GM21367 (cell line): ENCODE measurements around the gene ARHGAP26.
"Not testable (repeated sequence)": the region's sequence is repeated elsewhere in the genome, so short reads cannot be mapped to it uniquely, and the experiment has no call there.

Source experiments
- ATAC-seq: cut with Tn5 transposase; IDR thresholded peaks from one replicate; pipeline ENCODE4 v1.9.1; 2021; ENCODE audit not compliant: unreplicated experiment

The ARHGAP26 gene

DNA sequence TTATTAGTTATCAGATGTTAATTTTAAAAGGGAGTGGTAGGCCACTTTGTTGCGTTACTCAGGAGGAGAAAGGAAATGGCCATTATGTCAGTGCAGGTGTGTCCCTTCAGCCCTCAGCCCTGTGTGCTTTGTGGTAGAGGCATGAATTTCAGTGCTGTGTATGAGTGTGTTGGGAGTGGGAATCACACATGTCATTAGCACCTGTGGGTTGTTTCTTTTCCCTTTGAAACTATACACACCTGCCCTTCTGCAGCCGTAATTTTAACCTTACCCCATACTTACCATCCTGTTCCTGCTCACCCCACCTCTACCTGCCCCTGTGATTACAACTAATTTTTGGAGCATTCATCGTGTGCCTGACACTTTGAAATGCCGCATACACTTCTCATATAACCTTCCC lies 156.4 kb downstream of the ARHGAP26 start:
- ATAC-seq: no peak

DNA sequence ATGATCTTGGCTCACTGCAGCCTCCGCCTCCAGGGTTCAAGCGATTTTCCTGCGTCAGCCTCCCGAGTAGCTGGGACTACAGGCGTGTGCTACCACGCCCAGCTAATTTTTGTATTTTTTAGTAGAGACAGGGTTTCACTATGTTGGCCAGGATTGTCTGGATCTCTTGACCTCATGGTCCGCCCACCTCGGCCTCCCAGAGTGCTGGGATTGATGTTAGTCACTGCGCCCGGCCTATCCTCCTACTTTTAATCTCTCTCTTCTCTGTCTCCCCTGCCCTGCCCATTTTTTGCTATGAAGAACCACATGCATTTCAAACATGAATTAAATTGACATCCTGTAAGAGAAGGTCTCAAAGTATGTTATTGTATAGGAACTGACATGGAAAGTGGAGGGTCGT lies 158.8 kb downstream of the ARHGAP26 start:
- ATAC-seq: not testable (repeated sequence)

DNA sequence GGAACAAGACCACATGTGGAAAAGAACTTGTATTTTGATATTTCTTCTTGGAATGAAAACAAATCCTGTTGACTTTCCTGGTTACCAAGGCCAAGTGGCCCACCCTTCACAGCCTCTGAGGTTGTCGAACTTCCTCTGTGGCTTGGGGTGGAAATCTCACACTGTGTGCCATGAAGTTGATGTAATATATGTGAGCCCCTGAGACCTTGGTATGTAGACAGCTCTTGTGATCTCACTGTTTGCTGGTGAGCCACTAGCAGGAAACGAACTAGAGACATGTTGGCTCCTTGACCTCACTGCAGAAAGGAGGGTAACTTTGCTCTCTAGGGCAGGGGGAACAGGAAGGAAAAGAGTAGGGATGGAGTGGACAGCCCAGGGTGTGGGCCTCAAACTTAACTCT lies 159.4 kb downstream of the ARHGAP26 start:
- no peak for ATAC-seq

DNA sequence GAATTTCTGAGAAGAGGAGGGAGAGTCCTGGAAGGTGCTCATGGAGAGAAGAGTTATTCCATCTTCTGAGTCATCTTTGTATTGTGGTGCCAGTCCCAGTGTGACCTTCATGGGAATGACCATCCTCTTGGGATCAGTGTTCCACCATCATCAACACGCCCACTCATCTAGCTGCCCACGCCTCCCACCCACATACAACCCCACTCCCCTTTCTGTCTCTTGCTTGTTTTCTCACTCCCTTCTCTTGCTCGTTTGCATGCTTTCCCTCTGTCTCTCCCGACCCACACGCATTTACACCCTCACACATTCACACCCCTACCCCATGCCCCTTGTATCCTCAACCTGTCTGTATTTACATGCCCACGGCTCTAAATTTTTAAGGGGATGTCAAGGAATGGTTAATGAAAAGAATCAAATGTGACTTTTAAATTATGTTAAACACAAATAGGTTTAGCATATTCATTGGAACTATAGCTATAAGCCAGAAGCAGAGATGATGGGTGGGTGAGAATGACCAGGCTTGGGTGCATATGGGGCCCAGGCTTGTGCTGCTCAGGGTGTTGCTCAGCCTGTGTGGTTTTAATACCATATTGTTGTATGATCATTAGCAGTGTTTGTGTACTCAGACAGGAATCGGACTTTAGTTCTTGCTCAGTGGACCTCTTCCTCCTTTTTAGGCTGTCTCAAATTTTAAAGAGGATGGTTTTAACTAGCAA lies 160.4 kb downstream of the ARHGAP26 start:
- ATAC-seq: no peak

DNA sequence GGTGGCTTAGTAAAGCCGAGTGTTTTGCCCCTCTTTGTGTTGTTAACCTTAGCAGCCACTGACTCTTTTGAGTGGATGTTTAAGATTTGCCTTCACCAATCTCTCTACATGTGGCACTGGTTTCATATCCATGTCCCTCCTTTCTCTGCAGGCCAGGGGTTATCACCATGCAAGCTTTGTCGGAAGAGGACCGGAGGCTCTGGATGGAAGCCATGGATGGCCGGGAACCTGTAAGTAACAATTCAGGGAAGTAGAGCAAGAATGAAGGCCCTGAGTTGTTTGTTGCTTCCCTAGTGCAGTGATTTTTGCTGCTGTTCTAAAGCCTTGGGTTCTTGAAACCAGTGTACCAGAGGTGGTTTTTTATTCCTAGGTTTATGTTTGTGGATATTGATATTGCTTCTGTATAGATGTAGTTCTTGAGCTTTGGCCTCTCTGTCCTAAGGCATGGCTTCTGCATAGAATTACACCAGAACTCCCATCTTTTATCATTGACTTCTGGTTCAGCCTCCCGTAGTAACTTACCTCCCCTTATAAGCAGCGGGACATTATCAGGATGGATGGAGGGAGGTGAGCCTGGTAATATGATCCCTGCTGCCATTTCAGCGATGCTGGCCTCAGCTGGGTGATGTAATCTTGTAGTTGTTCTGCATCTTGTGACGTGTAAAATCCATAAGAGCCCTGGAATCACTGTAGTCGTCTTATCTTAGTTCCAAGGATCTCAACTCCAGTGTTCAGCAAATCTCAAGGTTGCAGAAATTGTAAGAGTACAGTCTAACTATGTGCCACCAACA lies 161.9 kb downstream of the ARHGAP26 start:
- no peak for ATAC-seq

DNA sequence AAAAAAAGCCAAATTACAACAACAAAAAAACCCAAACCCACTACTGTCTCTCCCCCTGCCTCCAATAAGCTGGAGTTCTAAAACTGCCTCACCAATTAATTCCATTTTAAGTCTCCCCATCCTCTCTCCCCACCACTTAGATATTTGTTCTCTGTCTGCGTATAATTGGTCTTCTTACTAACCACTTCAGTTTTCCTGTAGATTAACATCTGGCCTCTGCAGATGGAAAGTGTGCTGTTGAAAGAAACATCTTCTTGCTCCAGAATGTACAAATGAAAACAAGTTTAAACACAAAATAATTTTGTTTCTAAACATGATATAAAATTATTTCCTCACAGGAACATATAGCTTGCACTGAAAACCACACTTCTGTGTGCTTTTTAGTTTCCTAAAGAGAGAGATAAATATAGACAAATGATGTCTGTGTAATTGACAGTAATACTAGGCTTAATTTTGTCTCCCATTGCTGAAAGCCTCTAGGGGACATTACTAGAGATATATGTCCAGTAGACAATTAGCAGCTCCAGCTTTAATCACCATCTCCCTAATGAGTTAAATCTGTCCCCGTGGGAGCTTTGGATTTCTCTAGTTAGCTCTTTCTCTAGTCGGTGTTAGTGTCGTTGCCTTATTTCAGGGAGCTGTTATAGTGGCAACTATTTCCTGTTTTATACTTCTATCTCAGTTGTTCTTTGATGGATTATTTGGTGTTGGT lies 164.0 kb downstream of the ARHGAP26 start:
- no peak for ATAC-seq

DNA sequence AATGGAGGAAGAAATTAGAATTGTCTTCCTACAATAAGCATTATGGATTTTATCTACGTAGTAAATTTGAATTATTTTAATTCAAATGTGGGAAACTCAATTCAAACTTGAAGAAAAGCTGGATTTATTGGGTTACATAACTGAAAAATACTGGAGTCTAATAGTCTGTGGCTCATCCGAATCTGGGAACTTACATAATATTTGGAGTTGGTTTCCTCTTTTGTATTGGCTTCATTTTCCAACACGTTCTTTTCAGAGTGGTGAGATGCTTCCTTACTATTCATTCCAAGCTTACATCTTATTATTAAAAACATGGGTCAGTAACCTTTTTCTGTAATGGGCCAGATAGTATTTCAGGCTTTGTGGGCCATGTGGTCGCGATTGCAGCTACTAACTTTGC lies 164.8 kb downstream of the ARHGAP26 start:
- no peak for ATAC-seq

DNA sequence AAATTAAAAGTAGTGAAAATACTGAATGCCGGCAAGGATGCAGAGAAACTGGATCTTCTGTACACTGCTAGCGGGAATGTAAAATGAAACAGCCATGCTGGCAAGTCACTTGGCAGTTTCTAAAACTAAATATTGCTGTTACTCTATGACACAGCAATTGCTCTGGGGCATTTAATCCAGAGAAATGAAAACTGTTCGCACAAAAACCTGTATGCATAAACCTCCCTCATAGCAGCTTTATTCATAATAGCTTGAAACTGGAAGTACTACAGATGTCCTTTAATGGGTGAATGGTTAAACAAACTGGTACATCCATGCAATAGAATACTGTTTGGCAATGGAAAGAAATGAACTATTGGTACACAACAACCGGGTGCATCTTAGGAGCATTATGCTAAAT lies 167.2 kb downstream of the ARHGAP26 start:
- ATAC-seq: no peak

DNA sequence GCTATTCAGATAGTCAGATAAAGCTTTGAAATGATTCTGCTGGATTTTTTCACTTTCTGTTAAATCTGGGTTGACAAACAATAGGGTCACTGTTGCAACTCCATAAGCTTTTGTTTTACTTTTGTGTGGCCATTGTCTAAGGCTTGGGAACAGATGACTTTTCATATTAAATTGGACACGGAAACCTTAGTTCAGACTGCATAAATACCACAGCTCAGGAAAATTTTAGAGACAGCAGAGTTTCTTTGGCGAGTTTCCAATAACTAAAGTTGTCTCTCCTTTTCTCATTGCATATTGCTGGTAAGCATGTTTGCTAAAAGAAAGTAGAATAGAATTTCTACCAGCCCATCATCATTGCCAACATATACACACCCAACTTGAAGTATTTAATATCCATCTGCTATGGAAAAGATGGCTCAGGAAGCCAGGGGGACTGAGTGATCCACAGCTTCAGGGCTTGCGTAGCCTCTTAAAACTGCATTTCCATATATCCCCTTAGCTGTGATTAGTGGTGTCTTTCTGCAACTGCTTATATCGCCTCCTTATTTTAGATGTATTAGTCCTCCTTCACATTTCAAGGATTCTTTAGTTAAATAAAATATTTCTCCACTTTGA lies 168.2 kb downstream of the ARHGAP26 start:
- ATAC-seq: no peak

DNA sequence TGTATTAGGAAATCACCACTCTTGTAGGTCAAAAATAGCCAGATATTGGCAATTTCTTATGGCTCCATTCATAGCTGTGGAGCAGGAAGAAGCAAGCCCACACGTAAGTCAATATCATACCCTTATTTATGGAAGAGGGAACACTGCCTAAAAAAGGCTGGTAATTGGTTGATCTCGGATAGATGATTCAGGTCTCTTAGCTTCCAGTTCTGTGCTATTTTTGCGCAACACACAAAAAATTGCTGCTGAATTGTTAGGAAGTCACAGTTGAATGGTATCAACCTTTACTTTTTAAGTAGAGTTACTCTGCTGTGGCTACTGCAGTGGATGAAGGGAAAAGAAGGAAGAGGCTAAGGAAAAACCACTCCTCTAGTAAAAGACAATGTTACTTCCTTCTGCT lies 168.8 kb downstream of the ARHGAP26 start:
- no peak for ATAC-seq

DNA sequence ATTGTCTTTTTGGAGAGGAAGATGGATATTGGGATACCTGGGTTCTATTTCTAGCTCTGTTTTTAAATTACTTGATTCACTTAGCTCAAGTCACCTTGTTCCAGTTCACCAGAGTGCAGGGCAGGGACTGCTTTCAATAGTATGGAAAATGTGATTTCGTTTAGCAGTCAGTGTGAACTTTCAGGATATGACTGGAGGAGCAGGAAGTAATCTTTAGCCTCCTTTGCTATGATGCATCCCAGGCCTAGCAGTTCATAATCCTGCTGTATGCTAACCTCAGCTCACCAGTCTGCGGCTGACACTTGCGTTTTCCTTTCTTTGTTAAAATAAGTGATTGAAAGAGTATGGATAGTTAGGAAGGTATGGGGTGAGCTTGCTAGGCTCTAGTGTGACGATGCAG lies 169.7 kb downstream of the ARHGAP26 start:
- ATAC-seq: no peak

DNA sequence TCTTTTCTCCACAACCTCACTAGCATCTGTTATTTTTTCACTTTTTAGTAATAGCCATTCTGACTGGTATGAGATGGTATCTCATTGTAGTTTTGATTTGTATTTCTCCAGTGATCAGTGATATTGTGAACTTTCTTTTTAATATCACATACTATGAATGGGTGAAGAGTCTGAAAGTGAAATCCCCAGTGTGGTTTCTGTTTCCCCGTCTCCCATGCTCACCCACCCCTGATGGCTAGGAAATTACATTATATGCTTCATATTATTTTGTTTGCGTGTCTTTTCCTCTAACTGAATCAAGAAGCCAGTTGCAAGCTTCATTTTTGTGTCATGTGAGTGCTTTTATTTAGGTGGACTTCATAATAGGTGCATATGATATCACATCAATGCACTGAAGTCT lies 171.1 kb downstream of the ARHGAP26 start:
- no peak for ATAC-seq

DNA sequence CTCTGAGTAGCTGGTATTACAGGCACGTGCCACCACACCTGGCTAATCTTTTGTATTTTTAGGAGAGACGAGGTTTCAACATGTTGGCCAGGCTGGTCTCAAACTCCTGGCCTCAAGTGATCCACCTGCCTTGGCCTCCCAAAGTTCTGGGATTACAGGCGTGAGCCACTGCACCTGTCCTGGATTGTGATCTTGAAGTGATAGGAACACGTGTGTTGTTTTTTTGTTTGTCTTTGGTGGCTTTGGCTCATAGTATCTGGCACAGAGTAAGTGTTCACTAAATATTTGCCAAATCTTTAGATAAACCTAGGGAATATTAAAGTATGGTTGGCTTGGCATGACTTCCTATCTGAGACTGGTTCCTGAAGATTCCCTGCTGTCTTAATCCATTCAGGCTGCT lies 172.7 kb downstream of the ARHGAP26 start:
- ATAC-seq: no peak

DNA sequence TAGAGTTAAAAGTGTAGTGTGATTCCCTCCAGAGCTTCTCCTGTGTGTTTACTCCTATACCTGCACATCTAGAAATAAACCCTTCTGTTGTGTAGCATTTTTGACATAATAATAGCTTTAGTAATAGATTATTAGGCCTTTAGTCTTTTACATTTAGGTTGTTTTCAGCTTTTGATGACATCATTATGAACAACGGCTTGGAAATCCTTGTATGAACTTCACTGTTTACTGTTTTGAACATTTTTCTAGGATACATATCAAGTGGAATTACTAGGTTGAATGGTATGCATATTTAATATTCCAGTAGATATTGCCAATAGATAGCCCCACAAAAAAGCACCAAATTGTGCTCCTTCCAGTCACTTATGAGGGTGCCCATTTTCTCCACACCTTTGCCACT lies 174.0 kb downstream of the ARHGAP26 start:
- ATAC-seq: no peak

DNA sequence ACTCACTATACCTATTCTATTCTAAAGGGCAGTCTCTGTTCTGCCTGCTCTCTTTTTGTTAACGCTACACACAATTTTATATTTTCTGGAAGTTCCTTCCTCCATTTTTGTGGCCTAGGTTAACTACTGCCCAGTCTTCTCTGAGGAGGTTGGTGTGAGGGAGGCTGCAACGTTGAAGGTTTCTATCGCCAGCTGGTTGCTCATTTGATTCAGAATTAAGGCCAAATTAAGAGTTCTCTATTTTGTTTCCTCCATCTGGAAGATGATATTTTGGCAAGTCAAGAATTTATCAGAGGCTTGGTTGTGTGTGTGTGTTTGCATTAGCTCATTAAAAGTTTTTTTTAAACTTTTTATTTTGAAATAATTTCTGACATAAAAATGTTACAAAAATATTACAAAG lies 175.1 kb downstream of the ARHGAP26 start:
- no peak for ATAC-seq

DNA sequence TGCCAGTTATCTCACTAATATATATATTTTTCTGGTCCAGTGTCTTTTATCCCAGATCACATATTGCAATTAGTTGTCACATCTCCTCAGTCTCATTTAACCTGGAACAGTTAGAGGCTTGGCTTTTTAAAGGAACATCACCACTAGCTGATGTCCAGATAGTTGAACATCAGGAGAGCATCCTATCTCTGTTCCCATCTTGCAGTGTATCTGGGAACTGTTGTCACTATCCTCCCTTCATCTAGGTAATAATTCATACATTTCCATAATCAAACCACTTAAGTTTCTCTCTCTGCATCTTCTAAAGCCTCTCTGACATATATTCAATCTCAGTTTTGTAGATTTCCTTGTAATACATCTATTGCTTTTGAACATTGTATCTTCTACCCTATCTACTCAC lies 175.7 kb downstream of the ARHGAP26 start:
- no peak for ATAC-seq

DNA sequence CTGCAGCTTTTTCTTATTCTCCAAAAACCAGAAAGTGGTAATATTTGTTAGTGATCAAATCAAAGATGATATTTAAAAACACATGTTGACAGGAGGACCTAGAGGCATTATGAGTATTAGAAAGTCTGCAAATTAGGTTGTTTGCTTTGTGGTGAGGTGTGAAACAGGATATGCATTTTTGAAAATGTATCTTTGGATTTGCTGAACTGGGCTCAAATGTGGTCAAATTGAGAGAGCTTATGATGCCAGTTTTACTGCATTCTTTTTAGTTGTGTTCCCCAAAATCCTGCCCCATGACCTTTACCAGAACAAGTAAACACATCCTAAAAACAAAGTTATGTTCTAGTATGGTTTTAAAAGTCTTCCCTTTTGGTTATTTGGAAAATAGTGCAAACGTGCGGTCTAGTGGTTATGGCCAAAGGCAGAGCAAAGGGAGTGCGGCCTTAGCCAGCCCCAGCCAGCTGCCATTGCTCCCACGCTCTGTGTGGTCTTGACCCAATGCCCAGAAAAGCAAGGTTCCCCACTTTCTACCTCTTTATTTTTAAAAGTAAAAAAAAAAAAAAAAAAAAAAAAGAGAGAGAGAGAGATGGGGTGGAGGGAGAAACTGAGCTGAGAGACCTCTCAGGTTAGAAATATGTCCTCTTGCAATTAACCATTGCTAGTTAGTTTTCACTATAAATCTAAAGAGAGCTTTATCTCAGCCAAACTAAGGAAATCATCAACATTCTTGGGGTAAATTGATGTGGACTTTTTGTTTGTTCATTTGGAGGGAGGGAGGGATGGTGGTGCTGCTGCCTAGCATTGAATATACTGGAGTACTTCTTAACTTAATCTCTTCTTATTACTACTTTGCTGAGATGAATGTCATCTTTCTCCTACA lies 176.6 kb downstream of the ARHGAP26 start:
- ATAC-seq: no peak

DNA sequence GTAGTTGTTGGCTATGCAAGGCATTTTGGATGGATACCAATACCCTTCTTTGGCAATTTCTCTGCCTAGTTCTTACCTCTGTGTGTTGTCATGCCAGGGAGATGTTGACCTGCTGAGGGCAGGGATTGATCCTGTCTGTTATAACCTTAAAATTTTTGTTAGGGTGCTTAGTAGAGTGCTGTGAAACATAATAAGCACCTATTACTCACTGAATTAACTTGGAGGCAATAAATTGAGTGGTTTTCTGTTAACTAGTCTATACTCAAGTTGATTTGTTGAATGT lies 177.2 kb downstream of the ARHGAP26 start:
- no peak for ATAC-seq

DNA sequence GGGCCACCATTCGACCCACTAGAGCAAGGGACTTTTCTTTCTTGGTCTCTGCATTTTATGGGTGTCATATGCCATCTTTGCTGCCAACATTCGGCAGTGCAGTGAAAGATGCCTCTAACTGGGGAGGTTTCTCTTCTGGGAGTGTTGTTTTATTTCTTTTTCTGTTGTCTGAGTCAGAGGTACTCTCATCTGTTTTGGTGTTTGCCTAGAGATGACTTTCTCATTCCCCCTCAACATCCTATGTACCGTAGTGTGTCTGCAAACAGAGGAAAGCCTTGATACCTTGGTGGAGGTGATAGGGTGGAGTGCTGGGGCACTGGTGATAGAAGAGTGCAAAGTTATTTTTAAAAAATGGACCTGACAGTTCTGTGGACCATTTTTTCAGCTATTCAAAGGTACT lies 182.1 kb downstream of the ARHGAP26 start:
- ATAC-seq: no peak

DNA sequence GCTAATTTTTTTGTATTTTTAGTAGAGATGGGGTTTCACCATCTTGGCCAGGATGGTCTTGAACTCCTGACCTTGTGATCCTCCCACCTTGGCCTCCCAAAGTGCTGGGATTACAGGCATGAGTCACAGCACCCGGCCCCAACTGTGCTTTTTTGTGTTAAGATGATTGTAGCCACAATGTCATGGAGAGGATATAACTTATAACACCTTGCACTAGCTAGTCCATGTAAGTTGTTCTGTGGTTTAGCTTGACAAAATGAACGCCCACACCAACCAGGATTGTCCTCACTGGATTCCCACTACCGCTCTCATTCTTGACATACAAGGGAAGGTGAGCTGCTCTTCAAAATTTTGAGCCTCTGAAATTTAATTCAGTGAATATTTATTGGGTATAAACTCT lies 182.7 kb downstream of the ARHGAP26 start:
- ATAC-seq: not testable (repeated sequence)

DNA sequence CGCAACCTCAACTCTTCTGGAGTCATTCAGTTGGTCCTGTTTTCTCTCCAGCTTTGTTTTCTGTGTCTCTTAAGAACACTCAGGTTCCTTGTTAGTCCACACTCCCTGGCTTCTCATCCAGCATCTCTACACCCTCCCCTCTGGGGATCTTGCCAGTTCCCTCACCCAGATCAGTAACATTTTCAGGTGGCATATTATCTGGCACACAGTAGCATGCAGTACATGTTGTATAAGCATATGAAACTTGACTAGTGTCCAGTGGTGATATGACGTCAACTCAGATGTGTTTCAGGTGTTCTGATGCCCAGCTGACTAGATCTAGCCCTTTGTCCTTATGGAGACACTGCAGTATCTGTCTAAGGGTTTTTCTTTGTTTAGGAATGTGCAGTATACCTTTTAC lies 184.3 kb downstream of the ARHGAP26 start:
- ATAC-seq: no peak
